Measurements from ENCODE around the gene CFAP90.

The CFAP90 gene

DNA sequence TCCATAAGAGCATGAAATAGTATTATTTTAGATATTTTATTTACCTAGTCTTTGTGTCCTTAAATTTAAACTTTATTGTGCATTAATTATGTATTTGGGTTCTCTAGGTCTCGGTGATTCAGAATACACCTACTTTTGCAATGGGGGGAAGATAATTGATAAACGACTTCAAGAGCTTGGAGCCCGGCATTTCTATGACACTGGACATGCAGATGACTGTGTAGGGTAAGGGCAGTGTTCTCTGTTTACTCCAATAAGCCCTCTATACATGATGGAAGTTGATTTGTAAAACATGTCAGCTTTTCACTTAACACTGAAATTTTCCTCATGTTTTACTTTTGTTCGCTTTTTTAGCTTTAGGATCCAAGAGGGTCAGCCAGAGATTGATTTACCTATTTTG is 24.2 kb upstream of the CFAP90 start:
- DNase-seq (ENCODE audit: low read depth), result no peak
- H3K4me3 ChIP-seq (ENCODE audit: low read depth, low read length), result no peak overlapping the region
- TF ChIP-seq, protein P1, sequence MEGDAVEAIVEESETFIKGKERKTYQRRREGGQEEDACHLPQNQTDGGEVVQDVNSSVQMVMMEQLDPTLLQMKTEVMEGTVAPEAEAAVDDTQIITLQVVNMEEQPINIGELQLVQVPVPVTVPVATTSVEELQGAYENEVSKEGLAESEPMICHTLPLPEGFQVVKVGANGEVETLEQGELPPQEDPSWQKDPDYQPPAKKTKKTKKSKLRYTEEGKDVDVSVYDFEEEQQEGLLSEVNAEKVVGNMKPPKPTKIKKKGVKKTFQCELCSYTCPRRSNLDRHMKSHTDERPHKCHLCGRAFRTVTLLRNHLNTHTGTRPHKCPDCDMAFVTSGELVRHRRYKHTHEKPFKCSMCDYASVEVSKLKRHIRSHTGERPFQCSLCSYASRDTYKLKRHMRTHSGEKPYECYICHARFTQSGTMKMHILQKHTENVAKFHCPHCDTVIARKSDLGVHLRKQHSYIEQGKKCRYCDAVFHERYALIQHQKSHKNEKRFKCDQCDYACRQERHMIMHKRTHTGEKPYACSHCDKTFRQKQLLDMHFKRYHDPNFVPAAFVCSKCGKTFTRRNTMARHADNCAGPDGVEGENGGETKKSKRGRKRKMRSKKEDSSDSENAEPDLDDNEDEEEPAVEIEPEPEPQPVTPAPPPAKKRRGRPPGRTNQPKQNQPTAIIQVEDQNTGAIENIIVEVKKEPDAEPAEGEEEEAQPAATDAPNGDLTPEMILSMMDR (IDR thresholded peaks at IDR 0.05; ENCODE audit: control insufficient read depth, extremely low read depth, insufficient read depth), result no peak

DNA sequence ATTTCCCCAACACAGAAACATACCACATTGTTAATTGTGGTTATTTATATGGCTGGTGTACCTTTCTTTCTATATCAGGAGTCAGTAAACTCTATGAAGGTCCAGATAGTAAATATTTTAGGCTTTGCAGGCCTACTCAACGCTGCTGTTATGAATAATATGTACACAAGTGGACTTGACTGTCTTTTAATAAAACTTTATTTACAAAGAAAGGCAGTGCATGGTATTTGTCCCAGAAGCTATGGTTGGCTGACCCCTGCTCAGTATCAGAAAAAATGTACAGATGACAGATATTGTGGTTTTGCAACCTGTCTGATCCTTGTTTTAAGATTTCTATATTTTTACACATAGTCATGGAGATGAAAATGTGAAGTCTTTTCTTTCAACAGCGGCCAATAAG is 23.7 kb upstream of the CFAP90 start:
- no peak for DNase-seq (ENCODE audit: low read depth)

DNA sequence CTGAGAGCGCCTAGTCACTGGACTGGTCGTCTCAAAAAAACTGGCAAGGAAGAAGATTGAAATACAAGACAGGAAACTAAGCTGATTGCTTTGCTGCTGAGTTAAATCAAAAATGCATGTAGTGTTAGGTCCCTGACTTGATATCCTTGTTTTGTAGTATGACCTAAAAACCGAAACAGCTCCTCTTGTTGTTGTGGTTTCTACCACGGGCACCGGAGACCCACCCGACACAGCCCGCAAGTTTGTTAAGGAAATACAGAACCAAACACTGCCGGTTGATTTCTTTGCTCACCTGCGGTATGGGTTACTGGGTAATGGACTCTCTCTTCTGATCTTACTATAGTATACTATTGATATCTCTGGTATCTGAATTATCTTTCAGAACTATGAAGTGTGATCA is 22.3 kb upstream of the CFAP90 start:
- DNase-seq (ENCODE audit: low read depth), result no peak
- TF ChIP-seq, protein P1 (IDR thresholded peaks at IDR 0.05; ENCODE audit: control insufficient read depth, extremely low read depth, insufficient read depth), result no peak
- H3K4me3 ChIP-seq (ENCODE audit: low read depth, low read length), result no peak overlapping the region

More for the DNA sequence above, 23.7 kb upstream of the CFAP90 start:
- H3K4me3 ChIP-seq (ENCODE audit: low read depth, low read length), result no peak overlapping the region
- TF ChIP-seq, protein P1 (IDR thresholded peaks at IDR 0.05; ENCODE audit: control insufficient read depth, extremely low read depth, insufficient read depth), result no peak

DNA sequence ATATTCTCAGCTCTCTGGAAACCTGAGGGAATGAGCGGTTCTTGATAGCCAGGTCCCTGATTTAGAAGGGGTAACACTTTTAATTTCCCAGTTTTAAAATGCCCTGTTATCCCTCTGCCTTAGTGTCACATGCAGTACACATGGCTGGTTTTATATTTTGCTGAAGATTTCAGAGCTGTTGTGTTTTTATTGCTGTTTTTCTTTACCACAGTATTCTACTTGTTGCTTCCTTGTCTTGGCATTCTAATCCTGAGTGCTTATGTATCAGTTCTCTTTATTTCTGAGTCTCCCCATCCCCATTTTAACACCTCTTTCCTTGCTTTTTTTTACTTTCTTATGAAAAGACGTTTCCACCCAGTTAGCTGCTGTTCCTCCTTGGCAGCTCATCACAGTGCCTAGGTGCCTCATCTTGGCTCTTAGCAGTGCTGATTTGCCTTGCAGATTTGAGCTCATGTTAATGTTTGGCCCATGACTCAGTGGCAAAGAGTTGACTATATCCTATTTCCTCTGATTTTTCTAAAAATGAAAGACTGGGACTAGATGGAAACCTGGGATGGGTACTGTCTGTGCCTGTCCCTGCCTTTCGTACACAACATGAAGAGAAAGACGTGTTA is 21.7 kb upstream of the CFAP90 start:
- no peak overlapping the region for H3K4me3 ChIP-seq (ENCODE audit: low read depth, low read length)
- TF ChIP-seq, protein P1 (IDR thresholded peaks at IDR 0.05; ENCODE audit: control insufficient read depth, extremely low read depth, insufficient read depth), result no peak
- no peak for DNase-seq (ENCODE audit: low read depth)

DNA sequence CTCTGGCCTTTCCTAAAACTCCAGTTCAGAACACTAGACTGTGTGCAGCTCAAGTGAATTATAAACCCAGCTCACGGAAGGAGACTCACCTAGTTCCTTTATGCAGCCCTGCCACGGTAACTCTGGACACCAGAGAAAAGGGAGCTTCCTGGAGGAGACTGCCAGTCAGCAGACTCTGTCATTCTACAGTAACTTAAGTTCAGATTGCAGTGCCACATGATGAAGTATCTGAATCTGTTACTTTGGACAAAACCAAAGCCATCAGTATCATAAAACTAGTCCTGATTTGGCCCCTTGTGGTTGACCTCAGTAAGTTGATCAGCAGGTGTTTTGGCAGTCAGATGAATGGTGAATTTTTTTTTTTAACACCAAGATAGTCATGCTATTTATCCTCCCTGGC is 20.7 kb upstream of the CFAP90 start:
- H3K4me3 ChIP-seq (ENCODE audit: low read depth, low read length), result no peak overlapping the region
- no peak for DNase-seq (ENCODE audit: low read depth)
- TF ChIP-seq, protein P1 (IDR thresholded peaks at IDR 0.05; ENCODE audit: control insufficient read depth, extremely low read depth, insufficient read depth), result no peak

DNA sequence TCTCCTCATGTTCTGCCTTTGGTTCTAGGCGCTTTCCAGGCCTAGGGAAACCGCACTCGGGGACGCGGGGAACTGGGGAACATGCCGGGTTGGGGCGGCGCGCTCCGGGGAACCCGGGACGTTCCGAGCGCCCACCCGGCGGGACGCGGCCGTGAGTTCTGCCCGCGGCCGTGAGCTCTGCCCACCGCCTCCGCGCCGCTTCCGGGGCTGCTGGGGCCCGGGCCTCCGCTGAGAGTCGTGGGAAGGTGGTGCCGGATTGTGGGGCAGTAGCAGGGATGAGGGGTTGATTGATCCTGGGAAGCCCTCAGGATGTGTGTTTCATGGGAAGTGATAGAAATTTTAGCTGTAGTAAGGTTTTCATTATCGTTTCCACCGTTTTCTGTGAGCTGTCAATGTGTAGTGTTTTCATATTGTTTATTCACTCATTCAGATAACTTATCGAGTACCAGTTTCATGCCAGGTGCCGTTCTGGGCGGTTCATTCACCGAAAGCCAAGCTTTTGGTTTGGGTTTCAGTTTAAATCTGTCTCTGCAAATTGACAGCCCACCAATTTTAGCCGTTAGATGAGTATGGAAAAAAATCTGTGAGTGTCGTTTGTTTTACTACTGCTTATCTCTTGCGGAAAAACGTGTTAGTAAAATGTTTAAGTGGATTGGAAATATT is 18.7 kb upstream of the CFAP90 start:
- TF ChIP-seq, protein P1 (IDR thresholded peaks at IDR 0.05; ENCODE audit: control insufficient read depth, extremely low read depth, insufficient read depth), result no peak
- H3K4me3 ChIP-seq (ENCODE audit: low read depth, low read length), result peak overlapping the region; percentile 81
- DNase-seq (ENCODE audit: low read depth), result no peak
